A549 (cell line): ENCODE measurements around the gene DQX1. TPM values are rescaled to one million over a fixed set of nuclear protein-coding genes. Genes with fewer than 3 reads are reported as not detected.

Experiments used
- ATAC-seq, 2 experiments: fragments of 200-7000 bp in 1 of 2; fragments of >200 bp in 1 of 2; cut with Nextera tagmentation in 1 of 2; cut with Tn5 transposase in 1 of 2; 3 replicates each; pipeline versions ENCODE4 v1.8.0 to v1.9.1; 2018 to 2020; ENCODE audit warnings: mild to moderate bottlenecking in 1 of 2, moderate library complexity in 1 of 2
- CTCF ChIA-PET: fragments of 300-600 bp; sonication (Branson Sonifier 250); formaldehyde crosslinking; extraction: SDS; loops from one replicate; lab custom pipeline; 2021; ENCODE audit warnings: antibody characterized with exemption, inconsistent platforms; lab: Yijun Ruan, JAX
- POLR2A ChIA-PET: fragments of 350-600 bp; formaldehyde crosslinking; extraction: SDS; loops from one replicate; lab custom pipeline; 2021; ENCODE audit warnings: antibody characterized with exemption, inconsistent platforms; lab: Yijun Ruan, JAX
- DNase-seq, 2 experiments: peaks; one replicate each; pipeline versions ENCODE4 v3.0.0 to v3.0.0-alpha.2; 2011 to 2016; ENCODE audit warnings: low read depth in 1 of 2, low spot score in 1 of 2
- FAIRE-seq: peaks from 2 replicates; lab custom pipeline; 2011; peaks lifted over from hg19 to GRCh38; lab: Jason Lieb, UNC
- H3K27ac ChIP-seq, 2 experiments: fragments of >200 bp; sonication (Bioruptor Twin); formaldehyde crosslinking; 3 replicates each; pipeline ENCODE4 v1.5.1; 2016 to 2017
- H3K4me1 ChIP-seq: fragments of >200 bp; sonication (Bioruptor Twin); formaldehyde crosslinking; 3 replicates; pipeline ENCODE4 v1.6.1; 2016
- H3K4me2 ChIP-seq: fragments of >200 bp; sonication (Bioruptor Twin); formaldehyde crosslinking; 3 replicates; pipeline ENCODE4 v1.6.1; 2016
- H3K4me3 ChIP-seq: fragments of >200 bp; sonication (Bioruptor Twin); formaldehyde crosslinking; 3 replicates; pipeline ENCODE4 v1.5.1; 2016
- H3K9me3 ChIP-seq: fragments of >200 bp; sonication (Bioruptor Twin); formaldehyde crosslinking; 3 replicates; pipeline ENCODE4 v1.6.1; 2016
- ATOH8 ChIP-seq: fragments of 250-450 bp; sonication (Bioruptor Pico); IDR thresholded peaks from 2 replicates; pipeline ENCODE4 v1.5.0; 2020; ENCODE audit warnings: low read depth, mild to moderate bottlenecking, moderate library complexity
- BHLHE40 ChIP-seq: IDR thresholded peaks from 2 replicates; pipeline ENCODE4 v1.6.1; 2012; ENCODE audit warnings: low read depth, low read length, inconsistent platforms
- CBX8 ChIP-seq: fragments of 200-600 bp; sonication (generic); IDR thresholded peaks from 2 replicates; pipeline ENCODE4 v1.6.1; 2016
- CEBPB ChIP-seq, 2 experiments: fragments of >200 bp in 1 of 2; sonication (Bioruptor Twin) in 1 of 2; formaldehyde crosslinking in 1 of 2; IDR thresholded peaks; 2 replicates each; pipeline ENCODE4 v1.6.1; 2012 to 2016
- CHD2 ChIP-seq: fragments of 150-350 bp; IDR thresholded peaks from 2 replicates; pipeline ENCODE4 v1.6.1; 2014; ENCODE audit warnings: low read length; ENCODE audit not compliant: partially characterized antibody
- CHD4 ChIP-seq: fragments of 200-600 bp; sonication (generic); IDR thresholded peaks from 2 replicates; pipeline ENCODE4 v1.6.1; 2016; ENCODE audit warnings: antibody characterized with exemption, mild to moderate bottlenecking, borderline replicate concordance
- CTCF ChIP-seq: fragments of >200 bp; sonication (Bioruptor Twin); formaldehyde crosslinking; IDR thresholded peaks from 3 replicates; pipeline ENCODE4 v1.5.1; 2016
- FOSL2 ChIP-seq, 2 experiments: fragments of 450-650 bp in 1 of 2; fragments of >200 bp in 1 of 2; sonication (Bioruptor Twin) in 1 of 2; formaldehyde crosslinking; IDR thresholded peaks; 2 replicates each; pipeline versions ENCODE4 v1.5.0 to v1.6.1; 2016 to 2020; ENCODE audit warnings: mild to moderate bottlenecking in 1 of 2, moderate library complexity in 1 of 2
- FOXS1 ChIP-seq: fragments of 250-450 bp; sonication (Bioruptor Pico); IDR thresholded peaks from 2 replicates; pipeline ENCODE4 v1.5.0; 2020; ENCODE audit warnings: mild to moderate bottlenecking, moderate library complexity
- HMGXB4 ChIP-seq: fragments of 250-450 bp; sonication (Bioruptor Pico); IDR thresholded peaks from 2 replicates; pipeline ENCODE4 v1.5.0; 2021; ENCODE audit warnings: mild to moderate bottlenecking, moderate library complexity, borderline replicate concordance
- HOXB5 ChIP-seq: fragments of 250-450 bp; sonication (Bioruptor Pico); IDR thresholded peaks from 2 replicates; pipeline ENCODE4 v1.5.0; 2020; ENCODE audit warnings: mild to moderate bottlenecking, moderate library complexity
- JUN ChIP-seq, 2 experiments: fragments of >200 bp; sonication (Bioruptor Twin); formaldehyde crosslinking; IDR thresholded peaks; 2 replicates in 1 of 2; 3 replicates in 1 of 2; pipeline ENCODE4 v1.6.1; 2016 to 2017
- JUNB ChIP-seq: fragments of >200 bp; sonication (Bioruptor Twin); formaldehyde crosslinking; IDR thresholded peaks from 2 replicates; pipeline ENCODE4 v1.6.1; 2016
- KDM1A ChIP-seq: fragments of 200-600 bp; sonication (generic); IDR thresholded peaks from 2 replicates; pipeline ENCODE4 v1.6.1; 2016; ENCODE audit warnings: low read depth, mild to moderate bottlenecking
- MAZ ChIP-seq: fragments of 150-350 bp; IDR thresholded peaks from 2 replicates; pipeline ENCODE4 v1.6.1; 2014; ENCODE audit warnings: antibody characterized with exemption, low read depth, low read length, borderline replicate concordance
- POLR2A ChIP-seq: IDR thresholded peaks from 2 replicates; pipeline ENCODE4 v1.6.1; 2012; ENCODE audit warnings: mild to moderate bottlenecking, low read length
- RAD21 ChIP-seq, 2 experiments: fragments of >200 bp in 1 of 2; sonication (Bioruptor Twin) in 1 of 2; formaldehyde crosslinking in 1 of 2; IDR thresholded peaks in 1 of 2; conservative IDR thresholded peaks in 1 of 2; 2 replicates in 1 of 2; 3 replicates in 1 of 2; pipeline ENCODE4 v1.6.1; 2012 to 2018; ENCODE audit warnings: inconsistent platforms in 1 of 2
- RNF2 ChIP-seq: fragments of 200-600 bp; sonication (generic); IDR thresholded peaks from 2 replicates; pipeline ENCODE4 v1.6.1; 2016; ENCODE audit warnings: low read depth, mild to moderate bottlenecking, antibody characterized with exemption, moderate library complexity, borderline replicate concordance
- SMC3 ChIP-seq: fragments of >200 bp; sonication (Bioruptor Twin); formaldehyde crosslinking; IDR thresholded peaks from 3 replicates; pipeline ENCODE4 v1.6.1; 2018; ENCODE audit warnings: inconsistent platforms
- ZNF302 ChIP-seq: fragments of 250-450 bp; sonication (Bioruptor Pico); IDR thresholded peaks from 2 replicates; pipeline ENCODE4 v1.9.0; 2021; ENCODE audit warnings: inconsistent platforms, mild to moderate bottlenecking, moderate library complexity
- WGBS: methylation state at CpG from one replicate; pipeline ENCODE4 v1.1.6; 2017; ENCODE audit errors: missing lambda C conversion rate; 5-methylcytosine and 5-hydroxymethylcytosine counted together
- polyA plus RNA-seq, 4 experiments: library from polyadenylated mRNA; depleted of rRNA in 3 of 4; stranded (reverse); fragments of >200 nt; fragmentation: RNase III in 1 of 4; extraction: RNeasy Plus Mini Kit Qiagen cat#74134 plus additional on column Dnase treatment in 1 of 4; gene quantifications; 2 replicates in 3 of 4; 3 replicates in 1 of 4; pipeline ENCODE4 v1.2.3, GENCODE V29; 2011 to 2017
- TF ChIP-seq, protein P1 (sequence below): fragments of >200 bp; sonication (Bioruptor Twin); formaldehyde crosslinking; IDR thresholded peaks from 3 replicates; pipeline ENCODE4 v1.6.1; 2016
- TF ChIP-seq, protein P2 (sequence below): fragments of 150-350 bp; IDR thresholded peaks from 2 replicates; pipeline ENCODE4 v1.6.1; 2014; ENCODE audit warnings: low read depth, mild to moderate bottlenecking, low read length
- TF ChIP-seq, protein P3 (sequence below): IDR thresholded peaks from 2 replicates; pipeline ENCODE4 v1.6.1; 2012; ENCODE audit warnings: low read depth, borderline replicate concordance
- TF ChIP-seq, protein P4 (sequence below): IDR thresholded peaks from 2 replicates; pipeline ENCODE4 v1.6.1; 2012

DQX1 gene
- polyA plus RNA-seq, 2 of the 4 experiments (the other 2 are of a cell fraction): 0.15 to 0.39 TPM

DNA sequence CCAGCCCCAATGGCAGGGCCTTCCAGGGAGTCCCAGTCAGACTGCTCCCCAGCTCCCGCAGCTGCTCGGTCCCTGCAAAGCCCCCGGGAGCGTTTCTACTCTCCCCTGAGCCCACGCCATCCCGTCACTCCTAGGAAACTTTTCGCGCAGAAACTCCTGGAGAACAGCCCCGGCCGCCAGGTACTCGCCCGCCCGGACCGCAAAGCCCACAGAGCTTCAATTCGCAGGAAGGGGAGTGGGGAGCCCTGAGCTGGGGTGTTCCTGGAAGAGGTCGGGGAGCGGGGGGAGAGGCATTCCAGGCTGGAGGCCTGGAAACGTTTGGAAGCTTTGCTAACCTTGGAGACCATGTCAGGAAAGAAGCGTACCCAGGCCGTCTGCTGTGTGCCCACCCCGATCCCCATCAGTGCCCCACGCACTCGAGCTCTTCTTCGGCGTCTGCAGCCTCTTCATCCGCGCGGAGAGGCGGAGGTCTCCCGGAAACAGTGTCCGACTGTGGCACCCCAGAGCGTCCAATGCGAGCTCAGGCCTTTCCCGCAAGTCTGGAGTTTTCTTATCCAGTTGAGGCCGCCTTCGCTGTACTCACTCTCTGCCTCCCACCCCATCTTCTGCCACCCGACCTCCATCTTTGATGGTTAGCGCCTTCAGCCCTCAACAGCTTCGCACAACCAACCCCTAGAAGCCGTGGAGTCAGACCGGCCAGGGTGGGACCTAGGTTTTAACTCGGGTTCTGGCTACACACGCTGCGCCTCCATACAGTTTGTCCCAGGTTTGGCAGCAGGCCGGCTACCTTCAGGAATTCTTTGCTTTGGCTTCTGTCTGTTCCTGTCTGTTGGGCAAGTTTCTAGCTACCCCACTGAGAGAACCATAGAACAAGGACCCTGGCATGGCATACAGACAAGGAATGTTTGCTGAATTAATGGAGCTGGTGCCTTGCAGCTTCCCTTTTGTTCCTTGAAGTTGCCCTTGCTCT is 22.2 kb downstream of the DQX1 start (continued):
- TF ChIP-seq POLR2A: 0 out of 2 replicates have a peak, but pooled peaks have one; percentile 13
- no peak for TF ChIP-seq RNF2
- no peak for TF ChIP-seq CEBPB (IDR thresholded peaks at IDR 0.05)
- TF ChIP-seq JUN (IDR thresholded peaks at IDR 0.05): no peak; a peak in 1 of 5 replicates

DNA sequence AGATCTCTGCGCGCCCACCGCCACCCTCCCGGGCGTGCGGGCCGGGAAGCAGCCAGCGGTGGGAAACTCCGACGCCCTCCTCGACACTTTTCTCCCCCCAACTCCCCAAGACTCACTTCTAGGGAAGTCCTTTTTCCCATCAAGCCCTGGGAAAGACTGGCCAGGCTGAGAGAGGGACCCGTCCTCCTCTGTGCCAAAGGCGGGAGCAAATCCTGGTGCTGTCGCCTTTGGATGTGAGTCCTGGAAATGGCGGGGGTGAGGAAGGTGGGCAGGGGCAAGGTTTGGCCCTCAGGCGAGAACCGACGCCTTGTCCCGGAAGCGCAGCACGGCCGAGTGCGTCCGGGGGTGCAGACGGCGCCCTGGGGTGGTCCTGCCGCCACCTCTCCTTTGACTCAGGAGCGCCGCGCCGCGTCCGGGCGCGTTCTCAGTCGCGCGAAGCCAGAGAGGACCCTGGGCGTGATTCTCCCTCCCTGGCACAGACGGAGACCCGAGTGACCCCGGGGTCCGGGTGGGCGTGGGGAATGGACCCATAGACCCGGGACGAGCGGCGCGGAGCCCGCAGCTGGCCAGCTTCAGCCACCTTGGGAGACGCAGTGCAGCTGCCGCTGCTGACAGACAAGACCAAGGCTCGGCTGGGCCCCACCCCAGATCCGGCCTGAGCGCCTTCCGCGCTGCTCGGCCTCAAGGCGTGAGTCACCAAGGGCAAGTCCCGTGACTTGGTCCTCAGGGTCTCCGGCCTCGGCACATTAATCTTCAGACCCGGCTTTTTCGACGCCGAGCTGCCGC is 23.1 kb downstream of the DQX1 start:
- POLR2A ChIA-PET: interaction anchor here (1.3 to 1.8 kb wide), 2 partner anchors 14 to 20 kb away, joined by 5 to 11 read pairs; partner anchors contain the start of genes CCDC142 and TTC31
- Histone ChIP-seq H3K4me2 (peak overlapping the region; percentile 72), H3K9me3 (no peaks in the 10 kb centered on the region), H3K4me3 (peak overlapping the region; percentile 54), H3K27ac (peak overlapping the region; percentile 83 to 96), H3K4me1 (peaks cover 29% of the 10 kb centered on the region)
- FAIRE-seq (no peak), ATAC-seq (peak; percentile 30 to 62), DNase-seq (peak; percentile 73 to 79)
- WGBS: 39% methylated on average over 43 of the region's 67 CpGs
- CTCF ChIA-PET: interaction anchor here (1.7 to 15.5 kb wide), 4 partner anchors 16 to 111 kb away, joined by 3 to 184 read pairs (median 12); partner anchors contain the start of genes AUP1, CCDC142, HTRA2 and TTC31
- TF ChIP-seq CHD4 (no peak), HOXB5 (CRISPR knock-in tag) (0 out of 2 replicates have a peak, but pooled peaks have one; percentile 30), FOXS1 (no peak), JUNB (no peak), BHLHE40 (peak; percentile 58; the same call in 1 of the 2 replicates), RAD21 (conservative IDR thresholded peaks at IDR 0.05 in 1 of 2, IDR thresholded peaks at IDR 0.05 in 1 of 2) (peak in 1 of 2 experiments; percentile 38; a peak in 3 of 5 replicates), POLR2A (peak; percentile 29; the same call in 1 of the 2 replicates), CBX8 (no peak), SMC3 (0 out of 3 replicates have a peak, but pooled peaks have one; percentile 29), HMGXB4 (CRISPR knock-in tag) (no peak), FOSL2 (IDR thresholded peaks at IDR 0.05) (peak; percentile 38; the same call in 1 of the 2 replicates), FOSL2 (CRISPR knock-in tag; IDR thresholded peaks at IDR 0.05) (peak; percentile 86), CHD2 (no peak), RNF2 (no peak; the same call in 1 of the 2 replicates), MAZ (no peak), ZNF302 (no peak), ATOH8 (CRISPR knock-in tag) (no peak), KDM1A (no peak), CTCF (peak; percentile 43), JUN (IDR thresholded peaks at IDR 0.05) (peak in 1 of 2 experiments; percentile 38; a peak in 1 of 5 replicates)
- TF ChIP-seq, protein P1, sequence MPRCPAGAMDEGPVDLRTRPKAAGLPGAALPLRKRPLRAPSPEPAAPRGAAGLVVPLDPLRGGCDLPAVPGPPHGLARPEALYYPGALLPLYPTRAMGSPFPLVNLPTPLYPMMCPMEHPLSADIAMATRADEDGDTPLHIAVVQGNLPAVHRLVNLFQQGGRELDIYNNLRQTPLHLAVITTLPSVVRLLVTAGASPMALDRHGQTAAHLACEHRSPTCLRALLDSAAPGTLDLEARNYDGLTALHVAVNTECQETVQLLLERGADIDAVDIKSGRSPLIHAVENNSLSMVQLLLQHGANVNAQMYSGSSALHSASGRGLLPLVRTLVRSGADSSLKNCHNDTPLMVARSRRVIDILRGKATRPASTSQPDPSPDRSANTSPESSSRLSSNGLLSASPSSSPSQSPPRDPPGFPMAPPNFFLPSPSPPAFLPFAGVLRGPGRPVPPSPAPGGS: no peak; the same call in 2 of the 3 replicates
- TF ChIP-seq, protein P2, sequence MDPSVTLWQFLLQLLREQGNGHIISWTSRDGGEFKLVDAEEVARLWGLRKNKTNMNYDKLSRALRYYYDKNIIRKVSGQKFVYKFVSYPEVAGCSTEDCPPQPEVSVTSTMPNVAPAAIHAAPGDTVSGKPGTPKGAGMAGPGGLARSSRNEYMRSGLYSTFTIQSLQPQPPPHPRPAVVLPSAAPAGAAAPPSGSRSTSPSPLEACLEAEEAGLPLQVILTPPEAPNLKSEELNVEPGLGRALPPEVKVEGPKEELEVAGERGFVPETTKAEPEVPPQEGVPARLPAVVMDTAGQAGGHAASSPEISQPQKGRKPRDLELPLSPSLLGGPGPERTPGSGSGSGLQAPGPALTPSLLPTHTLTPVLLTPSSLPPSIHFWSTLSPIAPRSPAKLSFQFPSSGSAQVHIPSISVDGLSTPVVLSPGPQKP: no peak
- TF ChIP-seq, protein P3, sequence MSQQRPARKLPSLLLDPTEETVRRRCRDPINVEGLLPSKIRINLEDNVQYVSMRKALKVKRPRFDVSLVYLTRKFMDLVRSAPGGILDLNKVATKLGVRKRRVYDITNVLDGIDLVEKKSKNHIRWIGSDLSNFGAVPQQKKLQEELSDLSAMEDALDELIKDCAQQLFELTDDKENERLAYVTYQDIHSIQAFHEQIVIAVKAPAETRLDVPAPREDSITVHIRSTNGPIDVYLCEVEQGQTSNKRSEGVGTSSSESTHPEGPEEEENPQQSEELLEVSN: peak; percentile 88; the same call in 1 of the 2 replicates
- TF ChIP-seq, protein P4, sequence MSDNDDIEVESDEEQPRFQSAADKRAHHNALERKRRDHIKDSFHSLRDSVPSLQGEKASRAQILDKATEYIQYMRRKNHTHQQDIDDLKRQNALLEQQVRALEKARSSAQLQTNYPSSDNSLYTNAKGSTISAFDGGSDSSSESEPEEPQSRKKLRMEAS: peak; percentile 79
